Activated T-cell treated with anti-CD3 and anti-CD28 coated beads, Interleukin-2, amount 50 U/mL, for 4 hours (primary cell): Measurements from ENCODE around the gene VAMP1. TPM values are rescaled to one million over a fixed set of nuclear protein-coding genes. Genes with fewer than 3 reads are reported as not detected.
"Not testable (repeated sequence)": the region's sequence is repeated elsewhere in the genome, so short reads cannot be mapped to it uniquely, and the experiment has no call there.

Experiments used
- ATAC-seq, 2 donors: fragments of 200-7000 bp; cut with Tn5 transposase; one replicate each; pipeline ENCODE4 v1.10.0; 2021
- DNase-seq: peaks from one replicate; pipeline ENCODE4 v3.0.0-alpha.2; 2020
- H3K27me3 Mint-ChIP-seq: one replicate; pipeline ENCODE4 v1.8.0; 2021; ENCODE audit warnings: low read depth, mixed read lengths
- H3K36me3 Mint-ChIP-seq: one replicate; pipeline ENCODE4 v1.8.0; 2022; ENCODE audit warnings: mixed read lengths; ENCODE audit not compliant: insufficient read depth
- H3K4me1 Mint-ChIP-seq: one replicate; pipeline ENCODE4 v1.8.0; 2021; ENCODE audit warnings: low read depth, mixed read lengths
- H3K4me3 Mint-ChIP-seq: one replicate; pipeline ENCODE4 v1.8.0; 2021; ENCODE audit warnings: mild to moderate bottlenecking, moderate library complexity, mixed read lengths
- H3K9me3 Mint-ChIP-seq: one replicate; pipeline ENCODE4 v1.8.0; 2021; ENCODE audit warnings: mixed read lengths
- total RNA-seq, 3 donors: library from RNA; stranded (reverse); gene quantifications; one replicate each; pipeline ENCODE4 v1.2.1, GENCODE V29; 2021

The VAMP1 gene, protein sequence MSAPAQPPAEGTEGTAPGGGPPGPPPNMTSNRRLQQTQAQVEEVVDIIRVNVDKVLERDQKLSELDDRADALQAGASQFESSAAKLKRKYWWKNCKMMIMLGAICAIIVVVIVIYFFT
- total RNA-seq, result 10 to 100 TPM; 17.1 to 22.9 (median 21.6) TPM

DNA sequence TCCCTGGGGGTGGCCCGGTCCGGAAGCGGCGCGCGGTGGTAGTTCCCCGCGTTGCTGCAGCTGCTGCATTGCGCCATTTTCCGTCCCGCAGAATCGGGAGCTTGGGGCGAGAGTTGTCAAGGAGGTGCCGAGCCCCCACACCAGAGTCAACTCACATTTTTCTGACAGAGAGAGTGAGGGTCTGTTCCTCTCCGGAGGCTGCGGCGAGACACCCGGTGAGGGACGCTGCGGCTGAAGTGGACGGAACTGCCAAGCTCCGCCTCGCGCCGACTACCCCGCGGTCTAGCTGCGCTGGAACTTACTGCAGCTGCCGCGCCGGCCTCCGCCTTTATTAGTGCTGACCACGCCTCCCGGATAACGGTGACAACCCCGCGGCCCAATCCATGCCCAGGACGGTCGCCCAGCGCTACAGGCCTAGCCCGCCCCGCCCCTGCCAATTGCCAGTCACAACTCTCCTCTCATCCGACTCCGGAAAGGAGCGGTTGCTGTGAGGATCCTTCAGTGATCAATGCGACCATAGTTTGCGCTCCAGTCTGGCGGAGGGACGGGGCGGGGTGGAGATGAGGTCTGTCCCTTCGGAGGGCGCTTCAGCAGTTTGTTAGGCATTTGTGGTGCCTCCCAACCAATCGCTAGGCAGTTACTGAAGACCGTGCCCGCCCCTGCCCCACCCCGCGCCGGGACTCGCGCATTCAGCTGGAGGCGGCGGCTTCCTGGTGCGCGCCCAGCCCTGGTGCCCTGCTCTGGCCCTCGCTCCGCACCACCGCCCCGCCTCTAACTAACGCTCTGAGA lies at the start of gene VAMP1:
Gene VAMP1, minus strand, starts transcription at position 303 of the 789 bp plus-strand sequence. Its CDS starts 146 bp downstream, at position 157.
- peak; percentile 92 to 95 for ATAC-seq
- Mint-ChIP-seq H3K9me3 (no peaks in the 10 kb centered on the region), H3K4me1 (peaks cover 52% of the 10 kb centered on the region), H3K4me3 (peak within 1 kb of the TSS; percentile 85), H3K36me3 (peaks cover 25% of the 10 kb centered on the region), H3K27me3 (no peaks in the 10 kb centered on the region)
- peak; percentile 96 for DNase-seq

DNA sequence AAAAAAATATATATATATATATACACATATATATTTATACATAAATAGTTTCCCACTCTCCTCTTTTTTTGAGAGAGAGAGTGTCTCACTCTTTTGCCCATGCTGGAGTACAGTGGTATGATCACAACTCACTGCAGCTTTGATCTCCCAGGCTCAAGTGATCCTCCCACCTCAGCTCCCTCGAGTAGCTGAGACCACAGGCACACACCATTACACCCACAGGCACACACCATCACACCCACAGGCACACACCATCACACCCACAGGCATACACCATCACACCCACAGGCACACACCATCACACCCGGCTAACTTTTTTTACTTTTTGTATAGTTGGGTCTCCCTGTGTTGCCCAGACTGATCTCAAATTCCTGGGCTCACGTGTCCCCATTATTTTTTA lies 49.7 kb upstream of the VAMP1 start:
- no peak overlapping the region for H3K4me3 Mint-ChIP-seq
- no peak for DNase-seq
- H3K9me3 Mint-ChIP-seq, result no peaks in the 10 kb centered on the region
- no peak for ATAC-seq
- no peaks in the 10 kb centered on the region for H3K27me3 Mint-ChIP-seq
- peaks cover 47% of the 10 kb centered on the region for H3K36me3 Mint-ChIP-seq
- H3K4me1 Mint-ChIP-seq, result peaks cover 4% of the 10 kb centered on the region

DNA sequence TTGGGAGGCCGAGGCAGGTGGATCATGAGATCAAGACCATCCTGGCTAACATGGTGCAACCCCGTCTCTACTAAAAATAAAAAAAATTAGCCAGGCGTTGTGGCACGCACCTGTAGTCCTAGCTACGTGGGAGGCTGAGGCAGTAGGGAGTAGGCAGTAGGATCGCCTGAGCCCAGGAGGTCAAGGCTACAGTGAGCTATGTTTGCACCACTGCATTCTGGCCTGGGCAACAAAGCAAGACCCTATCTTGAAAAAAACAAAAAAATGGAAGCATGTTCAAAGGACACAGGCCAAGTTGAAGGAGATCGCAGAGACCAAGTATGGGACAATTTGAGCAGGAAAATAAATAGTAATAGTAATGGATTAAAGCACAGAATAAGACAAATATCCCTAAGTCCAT lies 37.6 kb upstream of the VAMP1 start:
- H3K4me1 Mint-ChIP-seq, result peaks cover 5% of the 10 kb centered on the region
- no peaks in the 10 kb centered on the region for H3K9me3 Mint-ChIP-seq
- H3K27me3 Mint-ChIP-seq, result no peaks in the 10 kb centered on the region
- no peak for ATAC-seq
- H3K4me3 Mint-ChIP-seq, result no peak overlapping the region
- H3K36me3 Mint-ChIP-seq, result peaks cover 22% of the 10 kb centered on the region
- no peak for DNase-seq

DNA sequence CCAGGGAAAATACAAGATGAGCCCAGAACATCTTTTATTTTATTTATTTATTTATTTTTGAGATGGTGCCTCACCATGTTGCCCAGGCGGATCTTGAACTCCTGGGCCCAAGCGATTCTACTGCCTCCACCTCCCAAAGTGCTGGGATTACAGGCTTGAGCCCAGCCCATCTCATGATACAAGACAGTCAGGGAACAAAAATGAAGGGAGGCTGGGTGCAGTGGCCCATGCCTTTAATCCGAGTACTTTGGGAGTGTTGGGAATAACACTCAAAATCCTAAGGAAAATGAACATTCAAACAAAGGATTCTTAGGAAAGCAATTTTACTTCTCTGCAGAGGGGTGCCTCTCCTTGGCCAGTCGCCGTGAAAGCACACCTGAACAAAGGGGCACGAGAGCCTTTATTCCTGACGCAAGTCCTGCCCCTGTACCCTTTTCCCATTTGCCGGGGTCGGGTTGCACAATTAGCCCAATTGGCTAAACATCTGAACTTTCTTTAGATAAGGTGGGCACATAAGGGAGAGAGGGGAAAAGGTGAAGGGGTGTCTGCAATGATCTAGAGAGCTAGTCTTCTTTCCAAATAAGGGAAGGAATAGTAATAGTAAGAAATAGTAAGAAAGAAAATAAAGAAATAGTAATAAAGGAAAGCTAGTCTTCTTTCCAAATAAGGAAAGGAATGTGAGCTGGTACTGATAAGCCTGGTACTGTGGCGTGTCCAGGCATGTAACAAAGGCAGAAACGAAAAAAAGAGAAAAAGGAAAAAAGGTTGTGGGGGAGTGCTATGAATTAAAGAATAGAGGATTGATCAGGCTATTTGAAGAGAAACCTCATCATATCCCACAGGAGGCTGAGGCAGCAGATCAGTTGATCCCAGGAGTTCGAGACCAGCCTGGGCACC lies 36.9 kb upstream of the VAMP1 start:
- Mint-ChIP-seq H3K27me3 (no peaks in the 10 kb centered on the region), H3K36me3 (peaks cover 16% of the 10 kb centered on the region), H3K4me3 (no peak overlapping the region), H3K9me3 (no peaks in the 10 kb centered on the region), H3K4me1 (peaks cover 5% of the 10 kb centered on the region)
- ATAC-seq (no peak), DNase-seq (no peak)

DNA sequence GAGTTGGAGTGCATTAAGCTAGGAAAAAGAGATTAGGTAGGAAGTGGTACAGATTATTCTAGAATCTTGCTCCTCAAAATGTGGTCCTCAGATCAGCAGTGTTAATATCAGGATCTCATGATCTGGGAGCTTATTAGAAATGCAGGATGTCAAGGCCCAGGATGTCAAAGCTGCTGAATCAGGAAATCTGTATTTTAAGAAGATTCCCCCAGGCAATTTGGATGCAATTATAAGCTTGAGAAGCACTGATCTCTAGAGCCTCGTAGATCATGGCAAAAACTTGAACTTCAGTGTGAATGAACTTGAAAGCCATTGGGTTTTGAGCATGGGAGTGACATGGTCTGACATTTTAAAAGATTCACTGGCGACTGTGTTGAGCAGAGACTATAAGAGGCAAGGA lies 30.0 kb upstream of the VAMP1 start:
- no peaks in the 10 kb centered on the region for H3K9me3 Mint-ChIP-seq
- H3K36me3 Mint-ChIP-seq, result peaks cover 2% of the 10 kb centered on the region
- DNase-seq, result no peak
- peaks cover 7% of the 10 kb centered on the region for H3K4me1 Mint-ChIP-seq
- no peak for ATAC-seq
- no peak overlapping the region for H3K4me3 Mint-ChIP-seq
- H3K27me3 Mint-ChIP-seq, result no peaks in the 10 kb centered on the region

DNA sequence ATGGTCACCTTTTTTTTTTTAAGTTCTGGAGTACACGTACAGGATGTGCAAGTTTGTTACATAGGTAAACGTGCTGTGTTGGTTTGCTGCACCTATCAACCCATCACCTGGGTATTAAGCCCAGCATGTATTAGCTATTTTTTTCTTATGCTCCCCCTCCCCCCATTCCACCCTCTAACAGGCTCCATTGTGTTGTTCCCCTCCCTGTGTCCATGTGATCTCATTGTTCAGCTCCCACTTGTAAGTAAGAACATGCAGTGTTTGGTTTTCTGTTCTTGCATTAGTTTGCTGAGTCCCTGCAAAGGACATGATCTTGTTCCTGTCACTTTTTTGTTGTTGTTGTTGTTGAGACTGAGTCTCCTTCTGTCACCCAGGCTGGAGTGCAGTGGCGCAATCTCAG lies 26.8 kb upstream of the VAMP1 start:
- not testable (repeated sequence) for DNase-seq, ATAC-seq, H3K9me3 Mint-ChIP-seq, H3K36me3 Mint-ChIP-seq, H3K27me3 Mint-ChIP-seq, H3K4me3 Mint-ChIP-seq
- H3K4me1 Mint-ChIP-seq, result peaks cover 24% of the 10 kb centered on the region

DNA sequence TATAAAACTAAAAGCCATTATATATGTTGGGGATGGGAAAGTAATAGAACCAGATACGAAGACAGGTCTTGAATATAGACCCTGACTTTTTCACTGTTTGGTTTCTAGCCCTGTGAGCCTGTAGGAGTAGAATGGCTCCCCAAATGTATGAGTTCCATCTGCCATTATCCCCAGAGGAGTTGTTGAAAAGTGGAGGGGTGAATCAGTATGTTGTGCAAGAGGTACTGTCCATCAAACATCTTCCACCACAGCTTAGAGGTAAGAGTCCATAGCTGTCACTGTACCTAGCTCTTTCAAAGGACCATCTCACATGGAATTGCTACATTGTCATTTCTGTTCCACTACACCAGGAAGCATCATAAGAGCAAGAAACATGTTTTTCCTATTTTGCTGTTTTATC lies 24.5 kb upstream of the VAMP1 start:
- Mint-ChIP-seq H3K36me3 (peaks cover 14% of the 10 kb centered on the region), H3K9me3 (no peaks in the 10 kb centered on the region)
- ATAC-seq, result no peak

DNA sequence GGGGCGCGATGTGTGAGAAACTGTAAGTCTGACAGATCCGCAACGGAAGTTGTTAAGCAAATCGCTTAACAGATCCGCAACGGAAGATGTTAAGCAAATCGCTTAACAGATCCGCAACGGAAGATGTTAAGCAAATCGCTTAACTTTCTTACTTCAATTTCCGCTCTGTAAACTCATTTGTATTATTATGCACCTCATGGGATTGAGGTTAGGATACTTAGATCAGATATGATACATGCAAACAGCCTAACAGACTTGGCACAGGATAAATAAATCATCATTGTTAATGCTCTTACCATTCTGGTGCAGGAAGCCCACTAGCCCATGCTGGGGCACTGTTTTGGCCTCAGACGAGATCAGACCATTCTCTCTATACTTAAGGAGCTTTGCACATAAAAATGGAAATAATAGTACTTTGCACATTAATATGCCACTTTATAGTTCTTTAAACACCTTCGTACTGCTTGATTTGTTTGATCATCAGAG lies 23.8 kb upstream of the VAMP1 start:
- H3K9me3 Mint-ChIP-seq, result no peaks in the 10 kb centered on the region
- H3K27me3 Mint-ChIP-seq, result no peaks in the 10 kb centered on the region
- no peak for DNase-seq
- H3K4me3 Mint-ChIP-seq, result peak overlapping the region; percentile 92
- peak; percentile 3 to 47 for ATAC-seq
- H3K4me1 Mint-ChIP-seq, result peaks cover 30% of the 10 kb centered on the region
- H3K36me3 Mint-ChIP-seq, result peaks cover 14% of the 10 kb centered on the region

More for the DNA sequence above, 24.5 kb upstream of the VAMP1 start:
- H3K27me3 Mint-ChIP-seq, result no peaks in the 10 kb centered on the region
- DNase-seq, result no peak
- peaks cover 30% of the 10 kb centered on the region for H3K4me1 Mint-ChIP-seq
- H3K4me3 Mint-ChIP-seq, result peak overlapping the region; percentile 92

DNA sequence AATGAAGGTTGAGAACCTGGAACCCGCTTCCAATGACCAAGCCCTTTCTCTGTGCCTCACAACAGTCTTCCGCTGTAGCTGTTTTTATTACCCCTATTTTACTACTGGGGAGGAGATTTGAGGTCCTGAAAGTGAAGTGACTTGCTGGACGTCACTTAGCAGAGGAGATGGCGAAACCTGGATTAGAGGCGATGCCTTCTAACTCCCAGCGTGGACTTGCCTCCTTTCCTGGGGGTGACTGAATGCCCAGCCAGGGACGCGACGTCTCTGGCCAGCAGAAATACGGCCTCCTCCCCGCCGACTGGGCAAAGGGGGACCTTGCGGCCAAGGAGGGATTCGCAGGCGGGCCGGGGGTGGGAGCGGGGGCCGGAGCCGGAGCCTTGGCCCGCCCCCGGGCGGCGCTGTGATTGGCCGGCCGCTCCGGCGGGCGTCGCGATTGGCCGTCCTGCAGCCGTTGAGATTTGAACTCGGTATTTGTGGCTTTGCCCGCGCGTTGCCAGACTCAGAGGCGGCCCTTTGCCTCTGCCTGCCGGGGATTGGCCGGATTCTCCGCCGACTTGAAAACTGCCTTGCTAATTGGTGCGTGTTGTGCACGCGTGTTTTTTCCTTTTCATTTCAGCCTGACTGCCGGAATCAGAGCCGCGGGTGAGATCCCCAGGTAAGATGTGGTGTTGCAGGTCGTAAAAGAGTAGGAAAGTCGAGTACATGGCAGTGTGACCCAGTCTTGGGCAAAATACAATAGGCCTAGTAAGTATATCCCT lies 23.2 kb upstream of the VAMP1 start, which contains the start of gene NCAPD2:
Gene NCAPD2, plus strand, starts transcription at position 606 of the 761 bp plus-strand sequence. CDS start 997 bp downstream, outside the sequence.
- H3K4me3 Mint-ChIP-seq, result peak within 1 kb of the TSS; percentile 92

DNA sequence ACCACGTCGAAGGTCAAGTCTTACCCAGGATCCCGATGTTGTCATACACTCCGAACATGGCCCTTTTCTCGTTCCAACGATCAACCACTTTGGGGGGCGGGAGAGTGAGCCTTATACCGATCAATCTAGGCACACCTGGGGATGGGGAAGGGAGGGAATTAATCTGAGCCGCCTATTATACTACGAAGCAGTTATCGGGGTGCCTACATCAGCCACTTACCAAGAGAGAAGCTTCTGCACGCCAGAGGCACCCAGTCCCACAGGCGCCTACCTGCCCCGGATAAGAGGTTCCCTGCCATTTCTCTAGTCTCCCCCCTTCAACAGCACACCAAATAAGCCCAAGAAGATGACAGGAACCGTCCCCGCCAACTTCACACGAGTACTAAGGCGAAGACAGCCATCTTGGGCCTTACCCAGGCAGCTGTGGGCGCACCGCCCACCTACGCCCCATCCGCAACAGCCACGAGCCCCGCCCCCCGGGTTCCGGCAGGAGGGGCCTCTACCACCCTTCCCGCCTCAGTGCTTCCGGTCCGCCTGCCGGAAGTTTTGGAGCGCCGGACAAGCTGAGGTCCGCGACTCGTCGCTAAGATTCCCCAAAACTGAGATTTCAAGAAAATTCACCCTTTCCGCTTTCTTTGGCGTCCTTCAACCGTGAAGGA lies 22.5 kb upstream of the VAMP1 start, which contains the start of gene MRPL51:
Gene MRPL51, minus strand, starts transcription at position 425 of the 659 bp plus-strand sequence. Its CDS starts 126 bp downstream, at position 299.
- Mint-ChIP-seq H3K4me3 (peak within 1 kb of the TSS; percentile 92), H3K4me1 (peaks cover 30% of the 10 kb centered on the region), H3K27me3 (no peaks in the 10 kb centered on the region), H3K36me3 (peaks cover 14% of the 10 kb centered on the region), H3K9me3 (no peaks in the 10 kb centered on the region)
- DNase-seq (peak; percentile 94), ATAC-seq (peak; percentile 80)

More for the DNA sequence above, 23.2 kb upstream of the VAMP1 start, which contains the start of gene NCAPD2:
- ATAC-seq (peak; percentile 91), DNase-seq (peak; percentile 89)
- Mint-ChIP-seq H3K27me3 (no peaks in the 10 kb centered on the region), H3K9me3 (no peaks in the 10 kb centered on the region), H3K36me3 (peaks cover 14% of the 10 kb centered on the region), H3K4me1 (peaks cover 30% of the 10 kb centered on the region)

DNA sequence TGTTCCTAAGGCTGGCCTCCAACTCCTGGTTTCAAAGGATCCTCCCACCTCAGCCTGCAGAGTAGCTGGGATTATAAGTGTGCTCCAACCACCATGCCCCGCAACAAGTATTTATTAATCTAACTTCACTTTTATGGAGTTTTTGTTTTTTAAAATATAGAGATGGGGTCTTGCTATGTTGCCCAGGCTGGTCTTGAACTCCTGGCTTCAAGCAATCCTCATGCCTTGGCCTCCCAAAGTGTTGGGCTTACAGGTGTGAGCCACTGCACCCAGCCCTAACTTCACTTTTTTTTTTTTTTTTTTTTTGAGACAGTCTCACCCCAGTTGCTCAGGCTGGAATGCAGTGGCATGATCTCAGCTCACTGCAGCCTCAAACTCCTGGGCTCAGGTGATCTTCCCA lies 20.2 kb upstream of the VAMP1 start:
- H3K4me1 Mint-ChIP-seq, result peaks cover 24% of the 10 kb centered on the region
- not testable (repeated sequence) for H3K9me3 Mint-ChIP-seq, DNase-seq, H3K4me3 Mint-ChIP-seq, H3K27me3 Mint-ChIP-seq, ATAC-seq
- peaks cover 12% of the 10 kb centered on the region for H3K36me3 Mint-ChIP-seq

DNA sequence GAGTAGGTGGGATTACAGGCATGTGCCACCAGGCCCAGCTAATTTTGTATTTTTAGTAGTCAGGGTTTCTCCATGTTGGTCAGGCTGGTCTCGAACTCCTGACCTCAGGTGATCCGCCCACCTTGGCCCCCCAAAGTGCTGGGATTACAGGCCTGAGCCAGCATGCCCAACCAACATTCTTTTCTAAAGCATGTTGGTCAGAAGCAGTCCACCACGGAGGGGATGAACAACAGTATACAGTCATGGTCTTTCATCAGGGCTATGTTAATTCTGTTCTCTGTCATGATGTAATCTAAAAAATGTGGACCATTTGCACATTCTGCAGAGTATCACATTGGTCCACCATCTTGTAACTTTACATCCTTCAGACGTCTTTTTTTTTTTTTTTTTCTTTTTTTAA lies 19.0 kb upstream of the VAMP1 start:
- DNase-seq (no peak), ATAC-seq (no peak)
- peaks cover 13% of the 10 kb centered on the region for H3K4me1 Mint-ChIP-seq
- no peaks in the 10 kb centered on the region for H3K27me3 Mint-ChIP-seq
- H3K4me3 Mint-ChIP-seq, result no peak overlapping the region
- peaks cover 10% of the 10 kb centered on the region for H3K36me3 Mint-ChIP-seq
- no peaks in the 10 kb centered on the region for H3K9me3 Mint-ChIP-seq

DNA sequence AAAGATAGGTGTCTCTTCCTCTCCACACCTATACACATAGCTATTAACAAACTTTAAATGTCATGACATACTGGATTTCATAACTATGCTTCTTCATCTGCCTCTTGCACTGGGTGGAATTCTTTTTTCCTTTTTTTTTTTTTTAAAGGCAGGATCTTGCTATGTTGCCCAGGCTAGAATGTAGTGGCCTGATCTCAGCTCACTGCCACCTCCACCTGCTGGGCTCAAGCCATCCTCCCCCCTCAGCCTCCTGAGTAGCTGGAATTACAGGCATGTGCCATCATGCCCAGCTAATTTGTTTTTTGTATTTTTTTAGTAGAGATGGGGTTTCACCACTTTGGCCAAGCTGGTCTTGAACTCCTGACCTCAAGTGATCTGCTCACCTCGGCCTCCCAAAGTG lies 17.8 kb upstream of the VAMP1 start:
- DNase-seq (no peak), ATAC-seq (no peak)
- Mint-ChIP-seq H3K9me3 (no peaks in the 10 kb centered on the region), H3K27me3 (no peaks in the 10 kb centered on the region), H3K36me3 (peaks cover 10% of the 10 kb centered on the region), H3K4me3 (no peak overlapping the region), H3K4me1 (peaks cover 11% of the 10 kb centered on the region)
